ENCODE data around the gene HBA1.
"Not testable (repeated sequence)": the region's sequence is repeated elsewhere in the genome, so short reads cannot be mapped to it uniquely, and the experiment has no call there.

HBA1 gene

DNA sequence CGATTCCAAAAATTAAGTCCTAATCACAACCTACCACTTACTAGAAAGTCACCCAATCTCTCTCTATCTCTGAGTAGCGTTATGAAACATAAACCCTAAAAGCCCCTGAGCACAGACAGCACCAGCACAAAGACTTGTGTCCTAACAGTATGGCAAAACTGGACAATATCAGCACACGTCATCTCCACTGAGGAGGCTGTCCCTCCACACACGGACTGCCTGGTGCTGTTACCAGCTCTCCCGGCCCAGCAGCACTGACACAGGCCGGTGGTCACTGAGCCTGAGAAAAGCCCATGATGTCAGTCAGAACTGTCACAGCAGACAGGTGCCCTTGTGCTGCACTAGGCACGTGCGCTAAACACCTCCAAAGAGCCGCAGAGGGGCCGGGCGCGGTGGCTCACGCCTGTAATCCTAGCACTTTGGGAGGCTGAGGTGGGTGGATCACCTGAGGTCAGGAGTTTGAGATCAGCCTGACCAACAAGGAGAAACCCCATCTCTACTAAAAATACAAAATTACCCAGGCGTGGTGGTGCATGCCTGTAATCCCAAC lies 35.2 kb downstream of the HBA1 start:
- DNase-seq, result not testable (repeated sequence)

DNA sequence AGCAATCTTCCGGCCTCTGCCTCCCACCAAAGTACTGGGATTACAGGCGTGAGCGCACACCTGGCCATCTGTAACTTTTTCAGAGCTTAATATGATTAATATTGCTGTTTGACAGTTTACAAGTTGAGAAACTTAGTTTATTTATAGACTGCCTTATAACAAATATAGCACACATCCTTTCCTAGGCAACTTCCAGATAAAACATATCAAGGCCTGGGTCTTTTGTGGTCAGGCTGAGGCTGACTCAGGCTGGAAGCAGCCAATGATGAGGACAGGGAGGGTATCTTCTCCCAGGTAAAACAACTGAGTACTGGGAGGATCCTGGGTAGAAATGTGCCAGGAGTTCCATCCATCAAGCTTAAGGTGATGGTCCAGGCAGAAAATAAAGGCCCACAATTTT lies 36.5 kb downstream of the HBA1 start:
- DNase-seq, result no peak

DNA sequence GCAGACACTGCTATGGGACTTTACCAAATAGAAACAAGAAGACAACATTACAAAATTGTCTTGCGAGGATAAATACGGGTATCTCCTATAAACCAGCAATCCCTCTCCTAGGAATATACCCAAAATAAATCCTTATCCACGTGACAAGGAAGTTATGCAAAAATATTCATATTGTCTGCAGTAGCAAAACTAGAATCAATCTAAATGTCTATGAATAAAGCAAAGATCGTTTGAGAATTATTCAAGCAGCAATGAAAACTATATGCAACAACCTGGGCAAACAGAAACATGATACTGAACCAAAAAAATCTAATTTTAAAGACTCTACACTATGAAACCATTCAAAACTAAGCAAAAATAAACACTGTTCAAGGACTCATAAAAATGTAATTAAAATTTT lies 43.5 kb downstream of the HBA1 start:
- DNase-seq, result no peak

All from activated gamma-delta T cell (primary cell).